HEK293T (cell line): ENCODE data around the gene ARL4D.

Source experiments
- BHLHE40 ChIP-seq: fragments of 450-650 bp; IDR thresholded peaks from 2 replicates; pipeline ENCODE4 v1.6.1; 2016; ENCODE audit warnings: mild to moderate bottlenecking, moderate library complexity, borderline replicate concordance
- CTBP1 ChIP-seq: fragments of 450-650 bp; IDR thresholded peaks from 2 replicates; pipeline ENCODE4 v1.6.1; 2016; ENCODE audit warnings: borderline replicate concordance
- FOXK2 ChIP-seq: fragments of 450-650 bp; IDR thresholded peaks from 2 replicates; pipeline ENCODE4 v1.6.1; 2016; ENCODE audit warnings: mild to moderate bottlenecking
- HDGF ChIP-seq: fragments of 450-650 bp; IDR thresholded peaks from 2 replicates; pipeline ENCODE4 v1.6.1; 2017; ENCODE audit warnings: antibody characterized with exemption, borderline replicate concordance
- ZNF384 ChIP-seq: fragments of 450-650 bp; IDR thresholded peaks from 2 replicates; pipeline ENCODE4 v1.6.1; 2016

DNA sequence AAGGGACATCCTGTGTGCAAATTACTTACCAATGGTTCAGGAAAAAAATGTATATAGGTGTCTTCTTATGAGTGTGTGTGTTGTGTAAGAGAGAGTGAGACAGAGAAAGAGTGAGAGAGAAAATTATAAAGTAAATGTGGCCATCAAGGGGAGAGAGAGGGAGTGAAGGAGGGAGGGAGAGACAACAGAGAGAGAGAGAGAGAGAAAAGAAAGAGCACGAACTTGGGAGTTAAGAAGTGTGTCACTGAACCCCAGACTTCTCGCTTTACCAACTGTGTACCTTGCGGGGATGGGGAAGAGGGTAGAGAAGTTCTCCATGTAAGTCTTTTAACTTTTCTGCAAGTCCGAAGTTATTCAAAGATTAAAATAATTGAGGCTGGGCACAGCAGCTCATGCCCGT lies 28.8 kb upstream of the ARL4D start:
- TF ChIP-seq HDGF: no peak
- TF ChIP-seq ZNF384: no peak
- no peak for TF ChIP-seq CTBP1
- TF ChIP-seq FOXK2: no peak
- TF ChIP-seq BHLHE40: no peak
